Astrocyte (in vitro differentiated cells and primary cell): Measurements from ENCODE around the gene CHAT. TPM values are rescaled to one million over a fixed set of nuclear protein-coding genes. Genes with fewer than 3 reads are reported as not detected.

Source experiments
- DNase-seq: peaks from one replicate; pipeline ENCODE4 v3.0.0-alpha.2; 2010; ENCODE audit warnings: low read depth
- FAIRE-seq: peaks from 2 replicates; lab custom pipeline; 2011; peaks lifted over from hg19 to GRCh38; lab: Jason Lieb, UNC
- H2AFZ ChIP-seq: 2 replicates; pipeline ENCODE4 v1.6.0; 2012; ENCODE audit warnings: low read depth, low read length, inconsistent platforms
- H3K27ac ChIP-seq: 2 replicates; pipeline ENCODE4 v1.5.1; 2011; ENCODE audit warnings: low read depth, low read length, inconsistent platforms
- H3K27me3 ChIP-seq: 2 replicates; pipeline ENCODE4 v1.6.0; 2011; ENCODE audit warnings: low read length, inconsistent platforms; ENCODE audit not compliant: insufficient read depth
- H3K36me3 ChIP-seq: 2 replicates; pipeline ENCODE4 v1.5.1; 2011; ENCODE audit warnings: low read length, inconsistent platforms; ENCODE audit not compliant: insufficient read depth
- H3K4me1 ChIP-seq: 2 replicates; pipeline ENCODE4 v1.5.1; 2011; ENCODE audit warnings: low read length, inconsistent platforms; ENCODE audit not compliant: insufficient read depth
- H3K4me2 ChIP-seq: 2 replicates; pipeline ENCODE4 v1.6.0; 2012; ENCODE audit warnings: low read length, inconsistent platforms
- H3K4me3 ChIP-seq: 2 replicates; pipeline ENCODE4 v1.5.1; 2011; ENCODE audit warnings: low read depth, mild to moderate bottlenecking, low read length, inconsistent platforms; ENCODE audit not compliant: insufficient read depth
- H3K79me2 ChIP-seq: 2 replicates; pipeline ENCODE4 v1.6.0; 2012; ENCODE audit warnings: mild to moderate bottlenecking, low read length, inconsistent platforms; ENCODE audit not compliant: insufficient read depth
- H3K9ac ChIP-seq: 2 replicates; pipeline ENCODE4 v1.6.0; 2012; ENCODE audit warnings: mild to moderate bottlenecking, low read length, inconsistent platforms
- H3K9me3 ChIP-seq: 2 replicates; pipeline ENCODE4 v1.5.1; 2012; ENCODE audit warnings: low read depth, mild to moderate bottlenecking, low read length, inconsistent platforms; ENCODE audit not compliant: insufficient read depth
- H4K20me1 ChIP-seq: 2 replicates; pipeline ENCODE4 v1.6.0; 2012; ENCODE audit warnings: low read length, inconsistent platforms; ENCODE audit not compliant: insufficient read depth
- H3K27ac Mint-ChIP-seq: one replicate; pipeline ENCODE4 v1.8.0; 2021; ENCODE audit warnings: mild to moderate bottlenecking, mixed read lengths; ENCODE audit not compliant: unreplicated experiment
- H3K27me3 Mint-ChIP-seq: one replicate; pipeline ENCODE4 v1.8.0; 2021; ENCODE audit warnings: low read depth, mixed read lengths; ENCODE audit not compliant: unreplicated experiment
- H3K36me3 Mint-ChIP-seq: one replicate; pipeline ENCODE4 v1.8.0; 2021; ENCODE audit warnings: low read depth, mixed read lengths; ENCODE audit not compliant: unreplicated experiment
- H3K4me1 Mint-ChIP-seq: one replicate; pipeline ENCODE4 v1.8.0; 2021; ENCODE audit warnings: low read depth, mixed read lengths; ENCODE audit not compliant: unreplicated experiment
- H3K4me3 Mint-ChIP-seq: one replicate; pipeline ENCODE4 v1.8.0; 2021; ENCODE audit warnings: mild to moderate bottlenecking, moderate library complexity, mixed read lengths; ENCODE audit not compliant: unreplicated experiment
- H3K9me3 Mint-ChIP-seq: one replicate; pipeline ENCODE4 v1.8.0; 2021; ENCODE audit warnings: mild to moderate bottlenecking, mixed read lengths; ENCODE audit not compliant: unreplicated experiment
- EZH2 ChIP-seq: IDR thresholded peaks from 2 replicates; pipeline ENCODE4 v1.6.1; 2012; ENCODE audit warnings: mild to moderate bottlenecking, low read length, inconsistent platforms; ENCODE audit not compliant: insufficient read depth
- total RNA-seq: library from RNA; stranded (reverse); gene quantifications from 2 replicates; pipeline ENCODE4 v1.2.1, GENCODE V29; 2021
- TF ChIP-seq, protein P1 (sequence below): IDR thresholded peaks from 2 replicates; pipeline ENCODE4 v1.5.1; 2011; ENCODE audit warnings: low read depth, mild to moderate bottlenecking, inconsistent platforms, low read length, moderate library complexity; ENCODE audit not compliant: insufficient read depth

The CHAT gene
- total RNA-seq, 1 donor from 2014 or later, result 1.00 TPM

GRCh38 chr10:49618821-49619220 is 5.0 kb downstream of the CHAT start:
- H3K4me3 ChIP-seq, result no peak overlapping the region
- no peaks in the 10 kb centered on the region for H3K79me2 ChIP-seq
- Mint-ChIP-seq H3K4me1 (peaks cover 2% of the 10 kb centered on the region), H3K27ac (no peak overlapping the region), H3K27me3 (peaks cover 82% of the 10 kb centered on the region), H3K36me3 (no peaks in the 10 kb centered on the region), H3K9me3 (peaks cover 9% of the 10 kb centered on the region), H3K4me3 (no peak overlapping the region)
- DNase-seq, result no peak
- FAIRE-seq, result no peak
- H3K9me3 ChIP-seq, result no peaks in the 10 kb centered on the region
- no peak overlapping the region for H2AFZ ChIP-seq
- H3K9ac ChIP-seq, result no peak overlapping the region
- H3K4me1 ChIP-seq, result no peaks in the 10 kb centered on the region
- no peaks in the 10 kb centered on the region for H3K36me3 ChIP-seq
- TF ChIP-seq, protein P1, sequence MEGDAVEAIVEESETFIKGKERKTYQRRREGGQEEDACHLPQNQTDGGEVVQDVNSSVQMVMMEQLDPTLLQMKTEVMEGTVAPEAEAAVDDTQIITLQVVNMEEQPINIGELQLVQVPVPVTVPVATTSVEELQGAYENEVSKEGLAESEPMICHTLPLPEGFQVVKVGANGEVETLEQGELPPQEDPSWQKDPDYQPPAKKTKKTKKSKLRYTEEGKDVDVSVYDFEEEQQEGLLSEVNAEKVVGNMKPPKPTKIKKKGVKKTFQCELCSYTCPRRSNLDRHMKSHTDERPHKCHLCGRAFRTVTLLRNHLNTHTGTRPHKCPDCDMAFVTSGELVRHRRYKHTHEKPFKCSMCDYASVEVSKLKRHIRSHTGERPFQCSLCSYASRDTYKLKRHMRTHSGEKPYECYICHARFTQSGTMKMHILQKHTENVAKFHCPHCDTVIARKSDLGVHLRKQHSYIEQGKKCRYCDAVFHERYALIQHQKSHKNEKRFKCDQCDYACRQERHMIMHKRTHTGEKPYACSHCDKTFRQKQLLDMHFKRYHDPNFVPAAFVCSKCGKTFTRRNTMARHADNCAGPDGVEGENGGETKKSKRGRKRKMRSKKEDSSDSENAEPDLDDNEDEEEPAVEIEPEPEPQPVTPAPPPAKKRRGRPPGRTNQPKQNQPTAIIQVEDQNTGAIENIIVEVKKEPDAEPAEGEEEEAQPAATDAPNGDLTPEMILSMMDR, result no peak
- no peak for TF ChIP-seq EZH2
- H3K4me2 ChIP-seq, result no peak overlapping the region
- H4K20me1 ChIP-seq, result no peaks in the 10 kb centered on the region
- H3K27ac ChIP-seq, result no peak overlapping the region
- peaks cover 18% of the 10 kb centered on the region for H3K27me3 ChIP-seq

DNA sequence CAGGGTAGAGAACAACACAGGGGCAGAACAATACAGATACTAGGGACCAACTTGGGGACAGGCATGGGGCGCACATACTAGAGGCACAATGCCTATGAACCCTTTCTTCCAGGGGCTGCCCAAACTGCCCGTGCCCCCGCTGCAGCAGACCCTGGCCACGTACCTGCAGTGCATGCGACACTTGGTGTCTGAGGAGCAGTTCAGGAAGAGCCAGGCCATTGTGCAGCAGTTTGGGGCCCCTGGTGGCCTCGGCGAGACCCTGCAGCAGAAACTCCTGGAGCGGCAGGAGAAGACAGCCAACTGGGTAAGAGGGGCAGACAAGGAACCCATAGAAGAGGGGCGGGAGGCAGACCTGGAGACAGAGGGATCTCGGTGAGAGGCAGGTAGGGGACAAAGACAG is 5.8 kb downstream of the CHAT start:
- Mint-ChIP-seq H3K27me3 (peaks cover 85% of the 10 kb centered on the region), H3K4me3 (no peak overlapping the region), H3K27ac (no peak overlapping the region), H3K4me1 (peaks cover 2% of the 10 kb centered on the region), H3K36me3 (no peaks in the 10 kb centered on the region), H3K9me3 (peaks cover 8% of the 10 kb centered on the region)
- DNase-seq (no peak), FAIRE-seq (no peak)
- Histone ChIP-seq H3K4me3 (no peak overlapping the region), H2AFZ (no peak overlapping the region), H3K79me2 (no peaks in the 10 kb centered on the region), H3K4me1 (no peaks in the 10 kb centered on the region), H3K36me3 (no peaks in the 10 kb centered on the region), H3K9ac (no peak overlapping the region), H3K27ac (no peak overlapping the region), H4K20me1 (no peaks in the 10 kb centered on the region), H3K27me3 (peaks cover 15% of the 10 kb centered on the region), H3K4me2 (no peak overlapping the region), H3K9me3 (no peaks in the 10 kb centered on the region)
- TF ChIP-seq, protein P1, result no peak
- TF ChIP-seq EZH2, result no peak

GRCh38 chr10:49620286-49620810 is 6.5 kb downstream of the CHAT start:
- peaks cover 2% of the 10 kb centered on the region for H3K4me1 Mint-ChIP-seq
- no peaks in the 10 kb centered on the region for H3K36me3 Mint-ChIP-seq
- no peaks in the 10 kb centered on the region for H4K20me1 ChIP-seq
- H3K4me3 Mint-ChIP-seq, result no peak overlapping the region
- peaks cover 86% of the 10 kb centered on the region for H3K27me3 Mint-ChIP-seq
- H3K36me3 ChIP-seq, result no peaks in the 10 kb centered on the region
- H2AFZ ChIP-seq, result no peak overlapping the region
- DNase-seq, result no peak
- no peaks in the 10 kb centered on the region for H3K79me2 ChIP-seq
- H3K27ac ChIP-seq, result no peak overlapping the region
- H3K4me3 ChIP-seq, result no peak overlapping the region
- H3K9me3 Mint-ChIP-seq, result peaks cover 7% of the 10 kb centered on the region
- H3K27ac Mint-ChIP-seq, result no peak overlapping the region
- no peak for TF ChIP-seq EZH2
- TF ChIP-seq, protein P1, result no peak
- no peaks in the 10 kb centered on the region for H3K9me3 ChIP-seq
- H3K27me3 ChIP-seq, result peaks cover 10% of the 10 kb centered on the region
- no peaks in the 10 kb centered on the region for H3K4me1 ChIP-seq
- no peak overlapping the region for H3K4me2 ChIP-seq
- H3K9ac ChIP-seq, result no peak overlapping the region
- FAIRE-seq, result no peak
